K562 (cell line): ENCODE data around the gene JPH3.

Experiments
- HDAC2 ChIP-seq: fragments of 450-650 bp; IDR thresholded peaks from 2 replicates; pipeline ENCODE4 v1.6.1; 2016; ENCODE audit warnings: mild to moderate bottlenecking
- ZBTB17 ChIP-seq: fragments of 450-650 bp; formaldehyde crosslinking; IDR thresholded peaks from 2 replicates; pipeline ENCODE4 v1.4.0; 2020; ENCODE audit warnings: mild to moderate bottlenecking
- TF ChIP-seq, protein P1 (sequence below), 2 experiments: fragments of 450-650 bp in 1 of 2; sonication (generic) in 1 of 2; formaldehyde crosslinking in 1 of 2; IDR thresholded peaks; 2 replicates each; pipeline versions ENCODE4 v1.7.1 to v1.9.0; 2016 to 2022; ENCODE audit warnings: inconsistent platforms in 1 of 2, mild to moderate bottlenecking in 1 of 2, missing genetic modification reagents in 1 of 2

- no peak for TF ChIP-seq ZBTB17
- TF ChIP-seq HDAC2: no peak
- TF ChIP-seq, protein P1, sequence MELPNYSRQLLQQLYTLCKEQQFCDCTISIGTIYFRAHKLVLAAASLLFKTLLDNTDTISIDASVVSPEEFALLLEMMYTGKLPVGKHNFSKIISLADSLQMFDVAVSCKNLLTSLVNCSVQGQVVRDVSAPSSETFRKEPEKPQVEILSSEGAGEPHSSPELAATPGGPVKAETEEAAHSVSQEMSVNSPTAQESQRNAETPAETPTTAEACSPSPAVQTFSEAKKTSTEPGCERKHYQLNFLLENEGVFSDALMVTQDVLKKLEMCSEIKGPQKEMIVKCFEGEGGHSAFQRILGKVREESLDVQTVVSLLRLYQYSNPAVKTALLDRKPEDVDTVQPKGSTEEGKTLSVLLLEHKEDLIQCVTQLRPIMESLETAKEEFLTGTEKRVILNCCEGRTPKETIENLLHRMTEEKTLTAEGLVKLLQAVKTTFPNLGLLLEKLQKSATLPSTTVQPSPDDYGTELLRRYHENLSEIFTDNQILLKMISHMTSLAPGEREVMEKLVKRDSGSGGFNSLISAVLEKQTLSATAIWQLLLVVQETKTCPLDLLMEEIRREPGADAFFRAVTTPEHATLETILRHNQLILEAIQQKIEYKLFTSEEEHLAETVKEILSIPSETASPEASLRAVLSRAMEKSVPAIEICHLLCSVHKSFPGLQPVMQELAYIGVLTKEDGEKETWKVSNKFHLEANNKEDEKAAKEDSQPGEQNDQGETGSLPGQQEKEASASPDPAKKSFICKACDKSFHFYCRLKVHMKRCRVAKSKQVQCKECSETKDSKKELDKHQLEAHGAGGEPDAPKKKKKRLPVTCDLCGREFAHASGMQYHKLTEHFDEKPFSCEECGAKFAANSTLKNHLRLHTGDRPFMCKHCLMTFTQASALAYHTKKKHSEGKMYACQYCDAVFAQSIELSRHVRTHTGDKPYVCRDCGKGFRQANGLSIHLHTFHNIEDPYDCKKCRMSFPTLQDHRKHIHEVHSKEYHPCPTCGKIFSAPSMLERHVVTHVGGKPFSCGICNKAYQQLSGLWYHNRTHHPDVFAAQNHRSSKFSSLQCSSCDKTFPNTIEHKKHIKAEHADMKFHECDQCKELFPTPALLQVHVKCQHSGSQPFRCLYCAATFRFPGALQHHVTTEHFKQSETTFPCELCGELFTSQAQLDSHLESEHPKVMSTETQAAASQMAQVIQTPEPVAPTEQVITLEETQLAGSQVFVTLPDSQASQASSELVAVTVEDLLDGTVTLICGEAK (IDR thresholded peaks at IDR 0.05): no peak
- TF ChIP-seq, protein P1 (CRISPR knock-in tag; IDR thresholded peaks at IDR 0.05): no peak
These were observed 56.4 kb downstream of the JPH3 start for GRCh38 chr16:87658564-87659225.
